SU-DHL-6 (cell line): ENCODE data around the gene IPO9.

Experiments
- H2AFZ ChIP-seq: fragments of 200-600 bp; sonication (generic); 2 replicates; pipeline ENCODE4 v1.6.1; 2014; ENCODE audit warnings: low read depth, mild to moderate bottlenecking, moderate library complexity, mixed read lengths, antibody characterized with exemption, low read length; ENCODE audit not compliant: severe bottlenecking
- H3F3A ChIP-seq: fragments of 200-600 bp; shearing (Covaris generic); 2 replicates; pipeline ENCODE4 v1.6.0; 2016; ENCODE audit warnings: antibody characterized with exemption, mild to moderate bottlenecking; ENCODE audit not compliant: insufficient read depth
- H3K27ac ChIP-seq: fragments of 200-600 bp; sonication (generic); 2 replicates; pipeline ENCODE4 v1.5.1; 2016; ENCODE audit warnings: low read depth, mild to moderate bottlenecking, low read length, moderate library complexity, mixed read lengths
- H3K27me3 ChIP-seq: fragments of 200-600 bp; sonication (generic), shearing (Covaris generic); 2 replicates; pipeline ENCODE4 v1.6.0; 2014; ENCODE audit warnings: mild to moderate bottlenecking, low read length
- H3K36me3 ChIP-seq: fragments of 200-600 bp; sonication (generic); 2 replicates; pipeline ENCODE4 v1.6.1; 2014; ENCODE audit warnings: mild to moderate bottlenecking, low read length, mixed read lengths
- H3K4me2 ChIP-seq: fragments of 300-600, 200-600 bp; shearing (Covaris generic), sonication (generic); 2 replicates; pipeline ENCODE4 v1.6.0; 2014; ENCODE audit warnings: low read length, low read depth, mild to moderate bottlenecking; ENCODE audit not compliant: poor library complexity, severe bottlenecking
- H3K4me3 ChIP-seq: fragments of 200-600 bp; sonication (generic); 2 replicates; pipeline ENCODE4 v1.5.1; 2014; ENCODE audit warnings: antibody characterized with exemption, low read length, mild to moderate bottlenecking, mixed read lengths; ENCODE audit not compliant: insufficient read depth, poor library complexity, severe bottlenecking
- H3K79me2 ChIP-seq: fragments of 200-600 bp; sonication (generic); 2 replicates; pipeline ENCODE4 v1.6.1; 2014; ENCODE audit warnings: mild to moderate bottlenecking, low read length, moderate library complexity; ENCODE audit not compliant: insufficient read depth
- H3K9ac ChIP-seq: fragments of 200-600 bp; sonication (generic); 2 replicates; pipeline ENCODE4 v1.7.0; 2014; ENCODE audit warnings: mild to moderate bottlenecking, low read length
- H3K9me2 ChIP-seq: fragments of 200-600 bp; sonication (generic); replicated peaks from 2 replicates; pipeline ENCODE4 v1.6.1; 2014; ENCODE audit warnings: low read length; ENCODE audit not compliant: insufficient read depth
- H3K9me3 ChIP-seq: fragments of 200-600 bp; sonication (generic); 2 replicates; pipeline ENCODE4 v1.6.1; 2014; ENCODE audit warnings: low read length, mixed read lengths; ENCODE audit not compliant: insufficient read depth
- H4K20me1 ChIP-seq: fragments of 200-600 bp; sonication (generic); 2 replicates; pipeline ENCODE4 v1.6.1; 2014; ENCODE audit warnings: low read depth, mild to moderate bottlenecking, antibody characterized with exemption, low read length, moderate library complexity, mixed read lengths
- CTCF ChIP-seq: fragments of 200-600 bp; sonication (generic); IDR thresholded peaks from one replicate; pipeline ENCODE4 v1.5.1; 2017; ENCODE audit warnings: antibody characterized with exemption, mild to moderate bottlenecking, low read length, moderate library complexity; ENCODE audit not compliant: insufficient read depth, poor library complexity, severe bottlenecking
- EZH2phosphoT487 ChIP-seq: fragments of 200-600 bp; sonication (generic), shearing (Covaris generic); conservative IDR thresholded peaks from 2 replicates; pipeline ENCODE4 v1.6.1; 2018; ENCODE audit warnings: mild to moderate bottlenecking, antibody characterized with exemption, low read length, moderate library complexity, mixed read lengths

Gene IPO9

GRCh38 chr1:201887116-201887866 is 58.3 kb downstream of the IPO9 start:
- Histone ChIP-seq H2AFZ (no peak overlapping the region), H3K9me2 (no peaks in the 10 kb centered on the region), H3K9me3 (no peaks in the 10 kb centered on the region), H3K79me2 (no peaks in the 10 kb centered on the region), H3K36me3 (no peaks in the 10 kb centered on the region), H3K4me3 (no peak overlapping the region), H3K27me3 (no peaks in the 10 kb centered on the region), H3K4me2 (no peak overlapping the region), H3K27ac (no peak overlapping the region), H4K20me1 (no peaks in the 10 kb centered on the region), H3F3A (no peaks in the 10 kb centered on the region), H3K9ac (no peak overlapping the region)
- no peak for TF ChIP-seq CTCF
- no peak for TF ChIP-seq EZH2phosphoT487

- H3K4me3 ChIP-seq: no peak within 1 kb of the TSS
- H4K20me1 ChIP-seq: no peaks in the 10 kb centered on the region
- H3K27me3 ChIP-seq: no peaks in the 10 kb centered on the region
- no peak within 1 kb of the TSS for H3K27ac ChIP-seq
- no peak within 1 kb of the TSS for H3K9ac ChIP-seq
- H3K79me2 ChIP-seq: no peaks in the 10 kb centered on the region
- H3K9me2 ChIP-seq: no peaks in the 10 kb centered on the region
- H3K36me3 ChIP-seq: no peaks in the 10 kb centered on the region
- H2AFZ ChIP-seq: no peak within 1 kb of the TSS
- H3K4me2 ChIP-seq: no peak within 1 kb of the TSS
- no peaks in the 10 kb centered on the region for H3F3A ChIP-seq
- TF ChIP-seq EZH2phosphoT487 (no peak), CTCF (no peak)
- no peaks in the 10 kb centered on the region for H3K9me3 ChIP-seq
These were observed 59.5 kb downstream of the IPO9 start, which contains the start of gene SHISA4 for GRCh38 chr1:201888282-201889089. Gene SHISA4 (plus strand): TSS chr1:201888898. CDS start chr1:201888995, 97 bp downstream.

- Histone ChIP-seq H3K9me2 (no peaks in the 10 kb centered on the region), H3K4me2 (no peak overlapping the region), H4K20me1 (no peaks in the 10 kb centered on the region), H3K36me3 (no peaks in the 10 kb centered on the region), H3K9me3 (no peaks in the 10 kb centered on the region), H3K27me3 (no peaks in the 10 kb centered on the region), H3K9ac (no peak overlapping the region), H3K4me3 (no peak overlapping the region), H3K27ac (no peak overlapping the region), H3K79me2 (no peaks in the 10 kb centered on the region), H3F3A (no peaks in the 10 kb centered on the region), H2AFZ (no peak overlapping the region)
- TF ChIP-seq EZH2phosphoT487 (no peak), CTCF (no peak)
These were observed 60.4 kb downstream of the IPO9 start for GRCh38 chr1:201889090-201889968.
